ENCODE results near the gene IQGAP2.

IQGAP2 gene

DNA sequence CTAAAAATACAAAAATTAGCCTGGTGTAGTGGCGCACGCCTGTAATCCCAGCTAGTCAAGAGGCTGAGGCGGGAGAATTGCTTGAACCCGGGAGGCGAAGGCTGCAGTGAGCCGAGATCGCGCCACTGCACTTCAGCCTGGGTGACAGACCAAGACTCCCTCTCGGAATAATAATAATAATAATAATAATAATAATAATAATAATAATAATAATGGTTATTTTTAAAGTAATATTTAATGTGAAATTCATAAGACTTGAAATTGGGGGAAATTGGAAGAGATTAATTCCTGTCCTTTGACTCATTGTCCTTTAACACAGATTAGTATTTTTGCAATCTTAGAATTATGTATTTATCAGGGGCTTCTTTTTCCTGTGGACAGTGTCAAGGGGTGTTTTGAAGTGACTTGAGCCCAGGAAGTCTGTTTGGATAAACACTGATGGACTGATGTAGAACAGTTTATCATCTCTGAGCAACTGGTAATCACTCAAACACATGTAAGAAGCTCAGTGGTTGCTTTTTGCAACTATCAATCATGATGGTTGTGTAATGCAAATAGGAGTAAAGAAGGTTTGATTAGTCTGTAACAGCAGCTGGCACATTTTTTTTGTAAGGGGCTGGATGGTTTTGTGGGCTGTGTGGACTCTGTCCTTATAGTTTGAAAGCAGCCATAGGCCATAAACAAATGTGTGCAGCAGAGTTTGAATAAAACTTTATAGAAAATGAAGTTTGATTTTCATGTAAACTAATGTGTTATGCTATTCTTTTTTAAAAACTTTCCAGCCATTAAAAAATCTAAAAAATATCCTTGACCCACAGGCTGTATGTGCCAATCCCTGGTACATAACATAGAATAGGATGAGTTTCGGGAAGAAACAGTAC lies 126.6 kb downstream of the IQGAP2 start:
- no peak overlapping the region for H3K27ac ChIP-seq
- TF ChIP-seq, protein P1, sequence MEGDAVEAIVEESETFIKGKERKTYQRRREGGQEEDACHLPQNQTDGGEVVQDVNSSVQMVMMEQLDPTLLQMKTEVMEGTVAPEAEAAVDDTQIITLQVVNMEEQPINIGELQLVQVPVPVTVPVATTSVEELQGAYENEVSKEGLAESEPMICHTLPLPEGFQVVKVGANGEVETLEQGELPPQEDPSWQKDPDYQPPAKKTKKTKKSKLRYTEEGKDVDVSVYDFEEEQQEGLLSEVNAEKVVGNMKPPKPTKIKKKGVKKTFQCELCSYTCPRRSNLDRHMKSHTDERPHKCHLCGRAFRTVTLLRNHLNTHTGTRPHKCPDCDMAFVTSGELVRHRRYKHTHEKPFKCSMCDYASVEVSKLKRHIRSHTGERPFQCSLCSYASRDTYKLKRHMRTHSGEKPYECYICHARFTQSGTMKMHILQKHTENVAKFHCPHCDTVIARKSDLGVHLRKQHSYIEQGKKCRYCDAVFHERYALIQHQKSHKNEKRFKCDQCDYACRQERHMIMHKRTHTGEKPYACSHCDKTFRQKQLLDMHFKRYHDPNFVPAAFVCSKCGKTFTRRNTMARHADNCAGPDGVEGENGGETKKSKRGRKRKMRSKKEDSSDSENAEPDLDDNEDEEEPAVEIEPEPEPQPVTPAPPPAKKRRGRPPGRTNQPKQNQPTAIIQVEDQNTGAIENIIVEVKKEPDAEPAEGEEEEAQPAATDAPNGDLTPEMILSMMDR (conservative IDR thresholded peaks at IDR 0.05), result no peak

DNA sequence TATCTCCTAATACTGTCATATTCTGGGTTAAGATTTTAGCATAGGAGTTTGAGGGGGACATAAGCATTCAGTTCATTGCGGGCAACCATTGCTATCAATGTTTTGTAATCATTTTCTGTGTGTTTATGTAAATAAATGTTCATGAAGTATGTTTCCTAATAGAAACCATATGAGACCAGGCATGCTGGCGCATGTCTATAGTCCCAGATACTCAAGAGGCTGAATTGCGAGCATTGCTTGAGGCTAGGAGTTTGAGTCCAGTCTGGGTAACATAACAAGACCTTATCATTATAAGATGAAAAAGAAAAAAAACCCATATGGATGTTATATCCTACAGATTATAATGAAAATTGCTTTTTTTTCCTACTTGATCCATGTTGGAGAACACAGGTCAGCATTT lies 129.0 kb downstream of the IQGAP2 start:
- H3K27ac ChIP-seq, result no peak overlapping the region
- TF ChIP-seq, protein P1 (conservative IDR thresholded peaks at IDR 0.05), result no peak

DNA sequence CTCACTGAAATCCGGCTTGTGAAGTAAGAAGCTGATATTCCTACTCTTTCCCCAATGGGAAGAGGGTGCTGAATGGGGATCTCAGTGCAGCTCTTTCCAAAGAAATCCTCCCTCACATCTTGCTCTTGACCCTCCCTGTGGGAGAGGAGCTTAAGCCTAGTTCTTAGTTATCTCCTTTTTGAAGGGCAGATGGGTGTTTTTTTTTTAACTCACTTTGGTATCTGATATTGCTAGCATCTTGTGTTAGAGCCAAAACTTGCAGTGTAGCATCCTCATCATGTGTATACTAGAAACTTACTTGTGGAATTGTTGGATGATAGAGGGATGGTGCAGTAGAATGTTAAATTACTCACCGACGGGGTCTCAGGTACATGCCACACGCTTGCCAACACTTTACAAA lies 129.9 kb downstream of the IQGAP2 start:
- TF ChIP-seq, protein P1 (conservative IDR thresholded peaks at IDR 0.05), result no peak

DNA sequence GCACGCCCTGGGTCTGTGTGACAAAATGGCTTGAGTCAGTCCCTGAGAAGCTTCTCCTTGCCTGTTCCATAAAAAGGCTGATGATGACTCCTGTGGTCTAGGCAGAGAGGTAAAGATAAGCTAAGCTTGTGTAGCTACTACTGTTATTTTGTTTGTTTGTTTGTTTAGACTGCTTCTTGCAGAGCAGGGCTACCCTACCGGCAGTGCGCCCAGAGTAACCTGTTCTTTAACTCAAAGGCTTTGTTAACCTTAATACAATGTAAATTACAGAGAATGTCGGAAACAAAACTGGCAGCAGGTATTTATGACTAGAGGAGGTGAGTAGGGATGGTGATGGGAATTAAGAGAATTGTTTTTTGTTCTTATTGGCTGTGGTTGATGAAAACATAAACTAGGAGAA lies 132.5 kb downstream of the IQGAP2 start:
- no peak overlapping the region for H3K27ac ChIP-seq
- TF ChIP-seq, protein P1 (conservative IDR thresholded peaks at IDR 0.05), result no peak

More for the DNA sequence above, 129.9 kb downstream of the IQGAP2 start:
- no peak overlapping the region for H3K27ac ChIP-seq

DNA sequence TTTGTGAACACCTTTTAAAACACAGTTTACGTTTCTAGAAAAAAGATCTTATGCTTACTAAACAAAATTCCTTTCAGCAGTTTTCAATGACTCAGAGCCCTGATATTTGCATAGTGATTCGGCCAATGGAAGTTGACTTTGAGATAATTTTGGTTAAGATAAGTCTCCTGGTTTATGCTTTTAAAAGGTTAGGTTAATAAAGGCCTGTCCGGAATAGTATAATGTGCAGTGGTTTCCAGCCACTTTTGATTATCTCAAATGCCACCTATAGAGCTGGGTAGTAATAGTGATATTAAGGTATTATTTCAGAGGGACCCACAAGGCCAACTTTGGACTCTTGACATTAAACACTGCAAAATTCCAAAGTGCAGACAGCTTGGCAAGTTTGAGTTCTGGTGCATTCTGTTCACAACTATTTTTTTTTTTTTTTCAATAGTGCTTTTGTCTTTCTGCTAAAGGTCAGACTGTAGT lies 134.0 kb downstream of the IQGAP2 start:
- no peak overlapping the region for H3K27ac ChIP-seq
- TF ChIP-seq, protein P1 (conservative IDR thresholded peaks at IDR 0.05), result no peak

DNA sequence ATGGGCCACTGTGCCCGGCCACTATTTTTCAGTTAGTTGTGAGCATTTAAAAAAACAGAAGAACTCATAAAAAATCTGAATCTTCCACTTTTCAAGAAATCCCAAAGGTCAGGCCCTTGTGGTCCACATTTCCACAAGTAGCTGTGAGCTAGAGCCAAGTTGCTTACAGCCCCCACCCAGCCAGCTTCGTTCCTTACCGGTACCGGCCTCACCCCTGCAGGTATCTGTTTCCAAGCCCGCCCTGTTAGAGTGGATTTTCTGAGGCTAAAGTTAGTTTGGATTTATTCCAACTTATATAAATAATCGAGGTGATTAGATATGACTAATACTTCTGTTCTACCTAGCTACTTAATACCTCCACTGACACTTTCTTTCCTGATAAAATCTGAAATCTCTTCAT lies 139.2 kb downstream of the IQGAP2 start:
- TF ChIP-seq, protein P1 (conservative IDR thresholded peaks at IDR 0.05), result no peak

DNA sequence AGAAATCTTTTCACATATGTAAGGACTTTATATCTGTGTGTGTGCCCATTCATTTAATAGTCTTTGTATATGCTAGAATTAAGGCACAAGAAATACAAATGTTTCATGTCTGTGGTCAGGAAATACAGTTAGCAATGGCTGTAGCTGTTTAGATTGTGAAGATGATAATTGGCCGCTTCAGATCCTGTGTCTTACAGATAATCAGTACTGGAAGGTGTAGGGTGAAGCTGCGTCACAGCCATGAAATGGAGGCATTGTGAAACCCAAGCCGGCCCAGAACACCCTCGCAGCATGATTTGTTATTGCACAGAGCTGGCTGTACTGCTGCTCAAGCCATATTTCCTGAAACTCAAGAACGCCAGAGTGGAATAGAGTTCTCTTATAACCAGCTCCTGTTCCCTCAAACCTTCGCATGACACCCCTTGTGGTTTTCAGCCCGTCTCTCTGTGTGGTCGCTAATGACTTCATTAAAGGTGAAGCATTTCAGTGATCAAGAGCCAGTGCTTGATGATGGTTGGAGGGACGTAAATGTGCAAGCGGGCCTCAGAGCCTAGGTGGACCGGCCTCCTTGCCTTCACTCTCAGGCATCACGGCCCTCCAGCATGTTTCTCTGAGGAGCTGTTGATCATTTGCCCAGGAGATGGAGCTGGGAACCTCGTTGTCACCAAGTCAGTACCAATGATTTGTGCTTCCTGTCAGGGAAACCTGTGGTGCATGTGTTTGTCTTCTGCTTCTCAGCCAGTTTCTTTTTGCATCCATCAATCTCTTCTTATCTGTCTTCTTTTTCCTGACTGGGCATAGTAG lies 140.0 kb downstream of the IQGAP2 start:
- TF ChIP-seq, protein P1 (conservative IDR thresholded peaks at IDR 0.05), result no peak
- no peak overlapping the region for H3K27ac ChIP-seq

More for the DNA sequence above, 139.2 kb downstream of the IQGAP2 start:
- H3K27ac ChIP-seq, result no peak overlapping the region

All from VCaP (cell line).